NCI-H2196 (cell line): ENCODE data around the gene CENPE.
"Not testable (repeated sequence)": the region's sequence is repeated elsewhere in the genome, so short reads cannot be mapped to it uniquely, and the experiment has no call there.

Experiments
- DNase-seq: peaks from one replicate; lab custom pipeline; 2025; ENCODE audit not compliant: unreplicated experiment; lab: John Stamatoyannopoulos, UW

CENPE gene, protein sequence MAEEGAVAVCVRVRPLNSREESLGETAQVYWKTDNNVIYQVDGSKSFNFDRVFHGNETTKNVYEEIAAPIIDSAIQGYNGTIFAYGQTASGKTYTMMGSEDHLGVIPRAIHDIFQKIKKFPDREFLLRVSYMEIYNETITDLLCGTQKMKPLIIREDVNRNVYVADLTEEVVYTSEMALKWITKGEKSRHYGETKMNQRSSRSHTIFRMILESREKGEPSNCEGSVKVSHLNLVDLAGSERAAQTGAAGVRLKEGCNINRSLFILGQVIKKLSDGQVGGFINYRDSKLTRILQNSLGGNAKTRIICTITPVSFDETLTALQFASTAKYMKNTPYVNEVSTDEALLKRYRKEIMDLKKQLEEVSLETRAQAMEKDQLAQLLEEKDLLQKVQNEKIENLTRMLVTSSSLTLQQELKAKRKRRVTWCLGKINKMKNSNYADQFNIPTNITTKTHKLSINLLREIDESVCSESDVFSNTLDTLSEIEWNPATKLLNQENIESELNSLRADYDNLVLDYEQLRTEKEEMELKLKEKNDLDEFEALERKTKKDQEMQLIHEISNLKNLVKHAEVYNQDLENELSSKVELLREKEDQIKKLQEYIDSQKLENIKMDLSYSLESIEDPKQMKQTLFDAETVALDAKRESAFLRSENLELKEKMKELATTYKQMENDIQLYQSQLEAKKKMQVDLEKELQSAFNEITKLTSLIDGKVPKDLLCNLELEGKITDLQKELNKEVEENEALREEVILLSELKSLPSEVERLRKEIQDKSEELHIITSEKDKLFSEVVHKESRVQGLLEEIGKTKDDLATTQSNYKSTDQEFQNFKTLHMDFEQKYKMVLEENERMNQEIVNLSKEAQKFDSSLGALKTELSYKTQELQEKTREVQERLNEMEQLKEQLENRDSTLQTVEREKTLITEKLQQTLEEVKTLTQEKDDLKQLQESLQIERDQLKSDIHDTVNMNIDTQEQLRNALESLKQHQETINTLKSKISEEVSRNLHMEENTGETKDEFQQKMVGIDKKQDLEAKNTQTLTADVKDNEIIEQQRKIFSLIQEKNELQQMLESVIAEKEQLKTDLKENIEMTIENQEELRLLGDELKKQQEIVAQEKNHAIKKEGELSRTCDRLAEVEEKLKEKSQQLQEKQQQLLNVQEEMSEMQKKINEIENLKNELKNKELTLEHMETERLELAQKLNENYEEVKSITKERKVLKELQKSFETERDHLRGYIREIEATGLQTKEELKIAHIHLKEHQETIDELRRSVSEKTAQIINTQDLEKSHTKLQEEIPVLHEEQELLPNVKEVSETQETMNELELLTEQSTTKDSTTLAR (N-terminal part only)

DNA sequence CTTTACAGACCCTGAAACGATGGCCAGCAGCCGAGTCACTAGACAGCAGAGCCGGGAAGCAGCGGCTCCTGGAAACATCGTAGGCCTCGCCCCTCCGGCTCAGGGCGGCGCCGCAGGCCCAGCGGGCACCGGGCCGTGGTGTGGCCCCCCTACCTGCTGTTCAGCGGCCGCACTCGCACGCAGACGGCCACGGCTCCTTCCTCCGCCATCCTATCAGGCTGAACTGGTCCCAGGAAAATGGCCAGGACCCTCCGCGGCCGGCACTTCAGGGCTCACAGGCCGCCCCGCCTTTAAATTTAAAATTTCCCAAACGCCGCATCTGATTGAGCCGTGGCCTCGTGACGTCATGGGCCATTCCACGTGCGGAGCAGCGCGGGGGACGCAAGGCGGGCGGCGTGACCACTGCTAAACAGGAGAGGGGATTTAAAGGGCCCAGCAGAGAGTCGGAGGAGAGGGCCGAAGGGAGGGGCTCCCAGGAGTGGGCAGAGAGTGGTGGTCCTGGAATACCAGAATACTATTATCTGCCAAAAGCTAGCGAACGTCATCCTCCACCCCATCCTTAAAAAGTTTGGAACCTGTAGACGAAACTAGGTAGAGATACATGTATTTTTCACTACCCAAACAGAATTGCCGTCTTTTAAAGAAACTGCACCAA, at the start of gene CENPE:
TSS of gene CENPE (minus strand) at position 233 of the 655 bp plus-strand sequence. CDS start at position 209, 24 bp downstream.
- peak; percentile 69 for DNase-seq

DNA sequence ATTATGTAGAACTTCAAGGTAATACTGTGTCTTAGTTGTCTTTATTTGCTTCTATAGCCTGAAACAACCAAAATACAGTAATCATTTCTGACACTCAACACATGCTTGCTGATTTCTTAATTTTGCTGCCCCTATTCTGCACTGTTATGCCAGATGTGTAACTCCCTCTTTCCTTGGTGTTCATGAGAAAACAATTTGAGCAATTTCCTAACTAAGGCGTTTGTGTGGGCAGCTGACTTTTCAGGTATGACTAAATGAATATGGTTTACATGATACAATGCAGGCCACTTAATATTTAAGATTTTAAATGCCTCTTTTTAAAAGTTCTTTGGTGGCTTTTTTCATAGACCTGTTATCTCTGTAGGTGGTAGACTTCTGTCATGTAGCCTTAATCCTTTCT, 46.1 kb upstream of the CENPE start:
- DNase-seq = no peak

DNA sequence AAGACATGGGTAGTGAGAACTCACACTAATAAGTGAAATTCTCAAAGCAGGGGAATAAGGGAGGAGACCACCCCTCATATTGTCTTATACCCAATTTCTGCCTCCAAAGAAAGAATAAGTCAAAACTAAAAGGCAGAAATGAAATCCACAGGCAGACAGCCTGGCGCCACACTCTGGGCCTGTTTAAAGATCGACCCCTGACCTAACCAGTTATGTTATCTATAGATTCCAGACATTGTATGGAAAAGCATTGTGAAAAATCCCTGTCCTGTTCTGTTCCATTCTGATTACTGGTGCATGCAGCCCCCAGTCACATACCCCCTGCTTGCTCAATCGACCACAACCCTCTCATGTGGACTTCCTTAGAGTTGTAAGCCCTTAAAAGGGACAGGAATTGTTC, 32.8 kb upstream of the CENPE start:
- DNase-seq = not testable (repeated sequence)

DNA sequence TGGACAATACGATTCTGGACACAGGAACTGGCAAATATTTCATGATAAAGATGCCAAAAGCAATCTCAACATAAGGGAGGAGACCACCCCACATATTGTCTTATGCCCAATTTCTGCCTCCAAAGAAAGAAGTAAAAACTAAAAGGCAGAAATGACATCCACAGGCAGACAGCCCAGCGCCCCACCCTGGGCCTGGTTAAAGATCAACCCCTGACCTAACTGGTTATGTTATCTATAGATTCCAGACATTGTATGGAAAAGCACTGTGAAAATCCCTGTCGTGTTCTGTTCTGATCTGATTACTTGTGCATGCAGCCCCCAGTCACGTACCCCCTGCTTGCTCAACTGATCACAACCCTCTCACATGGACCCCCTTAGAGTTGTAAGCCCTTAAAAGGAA, 25.4 kb upstream of the CENPE start:
- DNase-seq = not testable (repeated sequence)

DNA sequence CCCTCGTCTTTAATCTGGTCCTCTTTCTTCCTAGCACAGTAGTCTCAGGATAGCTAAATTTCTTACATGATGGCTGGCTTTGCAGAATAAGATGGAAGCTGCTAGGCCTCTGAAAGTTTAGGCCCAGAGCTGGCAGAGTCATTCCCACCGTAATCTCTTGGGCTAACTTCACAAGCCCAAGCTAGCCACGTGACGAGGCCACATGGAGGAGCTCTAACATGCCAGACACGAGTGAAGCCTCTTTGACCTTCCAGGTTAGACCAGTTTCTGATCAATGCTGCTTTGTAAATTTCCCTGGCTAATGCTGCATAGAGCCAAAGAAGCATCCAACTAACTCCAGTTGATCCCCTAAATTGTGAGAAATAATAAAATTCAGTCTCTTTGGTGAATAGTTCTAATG, 9.5 kb upstream of the CENPE start:
- DNase-seq = no peak

DNA sequence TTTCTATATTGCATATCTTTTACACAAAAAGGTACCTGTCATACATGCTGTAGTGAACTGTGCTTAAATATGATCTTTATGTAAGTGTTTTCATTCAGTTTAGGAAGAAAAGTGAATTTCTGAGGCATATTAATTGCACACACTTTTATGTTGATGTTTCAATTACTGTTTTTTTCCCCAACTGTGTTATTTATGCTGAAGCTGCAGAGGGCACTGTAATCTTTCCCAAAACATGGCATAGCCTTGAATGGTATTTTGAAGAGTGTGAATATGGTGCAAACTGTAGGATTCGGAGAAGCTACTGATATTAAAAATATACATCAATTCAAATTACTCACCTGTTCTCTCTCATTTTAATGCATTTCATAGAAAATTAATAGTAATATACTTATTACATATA, 6.0 kb upstream of the CENPE start:
- DNase-seq = no peak

DNA sequence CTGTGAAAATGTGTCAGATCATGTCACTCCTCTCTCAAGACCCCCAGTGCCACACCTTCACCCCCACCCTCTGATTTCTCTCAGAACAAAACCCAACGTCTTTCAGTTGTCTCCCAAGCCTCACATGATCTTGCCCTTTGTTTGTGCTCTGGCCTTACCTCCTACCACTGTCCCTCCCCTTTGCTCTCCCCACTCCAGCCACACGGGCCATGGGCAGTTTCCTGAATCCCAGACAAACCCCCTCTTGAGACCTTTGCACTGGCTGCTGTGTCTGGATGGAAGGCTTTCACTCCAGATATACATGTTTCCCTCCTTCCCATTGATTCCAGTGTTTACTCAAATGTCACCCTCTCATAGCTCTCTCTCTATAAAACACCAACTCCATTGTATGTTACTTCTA, 3.6 kb upstream of the CENPE start:
- DNase-seq = no peak

DNA sequence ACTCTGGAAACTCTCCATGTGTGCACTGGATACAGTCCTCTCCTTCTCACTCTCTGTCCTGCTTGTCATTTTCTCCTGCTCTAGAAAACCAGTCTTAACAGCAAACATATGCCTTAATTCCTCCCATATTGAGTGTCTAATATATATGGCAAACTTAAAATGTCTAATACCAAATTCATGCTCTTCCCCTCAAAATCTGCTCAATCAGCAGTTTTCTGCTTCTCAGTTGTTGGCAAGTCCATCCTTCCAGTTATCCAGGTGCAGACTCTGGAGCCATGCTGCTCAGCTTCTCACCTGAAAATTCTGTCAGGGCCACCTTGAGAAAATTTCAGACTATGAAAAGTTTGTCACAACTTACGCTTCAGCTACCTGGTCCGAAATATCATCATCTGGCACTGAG, 3.1 kb upstream of the CENPE start:
- DNase-seq = no peak

DNA sequence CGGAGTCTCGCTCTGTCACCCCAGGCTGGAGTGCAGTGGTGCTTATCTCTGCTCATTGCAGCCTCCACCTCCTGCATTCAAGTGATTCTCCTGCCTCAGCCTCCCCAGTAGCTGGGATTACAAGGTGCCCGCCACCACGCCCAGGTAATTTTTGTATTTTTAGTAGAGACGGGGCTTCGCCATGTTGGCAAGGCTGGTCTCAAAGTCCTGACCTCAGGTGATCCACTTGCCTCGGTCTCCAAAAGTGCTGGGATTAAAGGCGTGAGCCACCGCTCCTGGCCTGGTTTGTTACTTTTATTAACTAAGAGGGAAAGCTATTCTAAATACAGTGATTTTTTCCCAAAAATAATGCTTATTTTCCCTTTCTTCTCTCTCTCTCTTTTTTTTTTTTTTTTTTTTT, 866 bp upstream of the CENPE start:
- no peak for DNase-seq

DNA sequence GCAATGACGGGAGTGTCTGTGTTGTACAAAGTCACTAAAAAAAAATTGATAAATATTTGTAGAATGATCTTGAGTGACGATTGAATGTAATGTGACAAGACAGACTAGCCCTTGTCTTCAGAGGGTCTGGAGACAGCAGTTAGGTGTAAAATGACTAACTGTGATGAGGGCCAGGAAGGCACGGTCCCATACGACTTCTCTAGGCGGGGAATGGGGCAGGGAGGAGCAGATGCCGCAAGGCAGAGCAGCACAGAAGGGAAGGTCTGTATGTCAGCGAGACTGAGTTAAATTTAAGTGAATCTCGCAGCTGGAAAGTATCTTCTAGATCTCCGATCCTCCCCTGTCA, 405 bp downstream of the CENPE start:
- no peak for DNase-seq

DNA sequence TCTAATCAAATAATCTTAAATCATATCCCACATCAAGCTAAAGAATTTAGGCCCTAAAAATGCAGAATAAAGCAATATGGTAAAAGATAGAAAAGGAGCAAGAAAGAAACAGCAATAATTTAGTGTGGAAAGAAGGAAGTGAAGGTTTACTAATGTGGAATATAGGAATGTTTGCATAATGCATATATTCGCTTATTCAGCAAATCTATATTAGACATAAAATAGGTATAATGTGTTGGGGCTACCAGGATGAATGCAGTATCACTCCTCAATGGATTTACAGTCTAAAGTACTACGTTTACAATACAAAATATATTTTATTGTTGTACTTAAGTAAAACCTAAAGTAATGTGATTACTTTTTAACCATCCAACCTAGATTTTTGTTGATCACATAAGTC, 4.7 kb downstream of the CENPE start:
- DNase-seq = no peak

DNA sequence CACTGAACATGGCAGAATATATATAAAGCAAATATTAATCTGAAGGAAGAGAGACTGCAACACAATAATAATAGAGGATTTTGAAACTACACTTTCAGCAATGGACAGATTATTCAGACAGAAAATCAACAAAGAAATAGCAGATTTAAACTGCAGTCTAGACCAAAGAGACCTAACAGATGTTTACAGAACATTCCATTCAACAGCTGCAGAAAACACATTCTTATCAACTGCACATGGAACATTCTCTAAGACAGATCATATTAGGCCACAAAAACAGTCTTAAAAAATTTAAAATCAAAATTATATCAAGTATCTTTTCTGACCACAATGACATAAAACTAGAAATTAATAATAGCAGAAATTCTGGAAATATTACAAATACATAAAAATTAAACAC, 27.1 kb downstream of the CENPE start:
- no peak for DNase-seq

DNA sequence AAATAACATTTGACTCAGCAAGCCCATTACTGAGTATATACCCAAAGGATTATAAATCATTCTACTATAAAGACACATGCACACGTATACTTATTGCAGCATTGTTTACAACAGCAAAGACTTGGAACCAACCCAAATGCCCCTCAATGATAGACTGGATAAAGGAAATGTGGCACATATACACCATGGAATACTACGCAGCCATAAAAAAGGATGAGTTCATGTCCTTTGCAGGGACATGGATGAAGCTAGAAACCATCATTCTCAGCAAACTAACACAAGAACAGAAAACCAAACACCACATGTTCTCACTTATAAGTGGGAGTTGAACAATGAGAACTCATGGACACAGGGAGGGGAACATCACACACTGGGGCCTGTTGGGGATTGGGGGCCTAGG, 28.4 kb downstream of the CENPE start:
- not testable (repeated sequence) for DNase-seq

DNA sequence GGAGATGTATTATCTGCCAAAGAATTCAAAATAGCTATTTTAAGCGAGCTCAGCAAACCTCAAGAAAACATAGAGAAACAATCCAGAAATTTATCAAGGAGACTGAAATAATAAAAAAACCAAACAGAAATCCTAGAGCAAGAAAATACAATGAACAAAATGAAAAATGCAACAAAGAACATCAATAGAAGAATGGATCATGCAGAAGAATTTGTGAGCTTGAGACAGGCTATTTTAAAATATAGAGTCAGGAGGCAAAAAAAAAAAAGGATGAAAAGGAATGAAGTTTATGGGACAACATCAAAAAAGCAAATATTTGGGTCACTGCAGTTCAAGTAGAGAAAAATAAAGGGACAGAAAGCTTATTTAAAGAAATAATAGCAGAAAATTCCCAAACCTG, 29.1 kb downstream of the CENPE start:
- DNase-seq = no peak

DNA sequence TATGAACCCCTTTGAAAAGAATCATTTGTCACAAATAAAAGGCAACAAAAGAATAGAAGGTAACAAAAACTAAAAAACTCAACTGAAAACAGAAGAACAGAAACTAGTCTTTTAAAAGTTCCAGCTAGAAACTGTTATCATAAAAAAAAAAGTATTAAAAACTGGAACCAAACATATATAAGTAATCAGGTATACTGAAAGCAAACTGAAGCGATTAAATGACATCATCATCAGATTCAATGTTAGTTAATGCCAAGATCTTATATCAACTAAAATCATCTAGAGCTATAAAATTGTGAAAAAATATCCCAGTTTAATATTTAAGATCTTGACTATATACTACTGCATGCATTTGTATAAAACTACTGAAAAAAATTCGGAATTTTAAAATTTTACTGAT, 36.0 kb downstream of the CENPE start:
- DNase-seq = no peak

DNA sequence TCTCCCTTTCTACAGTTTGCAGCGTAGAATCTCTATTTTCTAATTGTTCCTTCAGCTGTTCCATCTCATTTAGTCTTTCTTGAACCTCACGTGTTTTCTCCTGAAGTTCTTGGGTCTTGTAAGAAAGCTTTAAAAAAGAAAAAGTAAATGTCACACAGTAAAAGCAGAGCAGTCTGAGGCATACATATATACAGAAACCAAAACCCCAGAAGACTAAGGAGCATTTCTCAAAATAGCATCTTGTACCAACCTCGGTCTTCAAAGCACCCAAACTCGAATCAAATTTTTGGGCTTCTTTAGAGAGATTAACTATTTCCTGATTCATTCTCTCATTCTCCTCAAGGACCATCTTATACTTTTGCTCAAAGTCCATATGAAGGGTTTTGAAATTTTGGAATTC, 39.4 kb downstream of the CENPE start:
- DNase-seq = no peak

DNA sequence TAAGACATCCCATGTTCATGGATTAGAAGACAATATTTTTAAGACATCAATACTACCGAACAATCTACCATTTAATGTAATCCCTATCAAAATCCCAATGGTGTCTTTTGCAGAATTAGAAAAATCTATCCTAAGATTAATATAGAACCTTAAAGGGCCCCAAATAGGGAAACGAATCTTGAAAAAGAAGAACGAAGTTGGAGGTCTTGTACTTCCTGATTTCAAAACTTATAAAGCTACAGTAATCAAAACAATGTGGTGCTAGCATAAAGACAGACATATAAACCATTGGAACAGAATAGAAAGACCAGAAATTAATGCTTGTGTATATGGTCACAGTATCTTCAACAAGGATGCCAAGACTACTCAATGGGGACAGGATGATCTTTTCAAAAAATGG, 42.0 kb downstream of the CENPE start:
- no peak for DNase-seq

DNA sequence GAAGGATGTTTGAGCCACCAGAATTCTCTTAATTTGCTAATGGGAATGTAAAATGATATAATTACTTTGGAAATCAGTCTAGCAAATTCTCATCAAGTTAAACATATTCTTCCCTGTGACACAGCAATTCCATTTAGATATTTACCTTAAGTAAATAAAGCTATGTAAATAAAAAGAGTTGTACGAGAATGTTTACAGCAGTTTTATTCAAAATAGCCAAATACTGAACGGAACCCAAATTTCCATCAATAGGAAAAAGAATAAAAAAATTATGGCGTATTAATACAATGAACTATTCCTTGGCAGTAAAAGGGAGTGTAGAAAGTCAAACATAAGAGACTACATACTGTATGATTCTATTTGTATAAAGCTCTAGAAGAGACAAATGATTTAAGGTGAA, 45.8 kb downstream of the CENPE start:
- no peak for DNase-seq

DNA sequence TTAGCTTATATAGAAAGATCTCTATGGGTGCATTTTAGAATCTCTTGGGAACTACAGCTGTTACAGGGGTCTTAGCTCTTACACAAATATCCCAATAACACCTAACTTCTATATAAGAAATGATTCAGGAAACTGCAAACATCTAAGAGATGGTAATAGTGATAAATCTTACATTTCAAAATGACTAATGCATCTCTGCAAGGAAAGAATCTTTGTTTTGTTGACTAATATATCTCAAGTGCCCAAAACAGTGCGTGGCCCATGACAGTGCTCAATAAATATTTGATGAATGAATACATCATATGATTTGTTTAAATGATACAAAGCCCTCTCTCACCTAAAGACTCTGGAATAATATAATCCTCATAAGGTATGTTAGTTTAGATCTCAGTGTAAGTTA, 47.5 kb downstream of the CENPE start:
- no peak for DNase-seq

DNA sequence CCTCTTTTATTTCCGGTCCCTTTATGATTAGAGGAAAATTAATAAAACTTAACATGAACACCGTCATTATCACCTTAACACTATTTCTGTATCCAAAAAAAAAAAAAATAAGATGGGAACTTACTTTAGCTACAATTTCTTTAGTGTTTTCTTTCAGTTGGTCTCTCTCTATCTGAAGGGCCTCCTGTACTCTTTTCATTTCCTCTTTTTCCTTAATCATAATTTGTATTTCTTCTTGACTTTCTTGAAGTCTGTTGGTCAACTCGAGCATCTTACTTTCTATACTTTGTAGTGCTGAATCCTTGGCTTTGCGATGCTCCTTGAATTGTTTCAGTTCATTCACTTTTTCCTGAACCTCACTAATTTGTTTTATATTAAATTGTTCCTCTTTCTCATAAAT, 53.2 kb downstream of the CENPE start:
- DNase-seq = no peak

DNA sequence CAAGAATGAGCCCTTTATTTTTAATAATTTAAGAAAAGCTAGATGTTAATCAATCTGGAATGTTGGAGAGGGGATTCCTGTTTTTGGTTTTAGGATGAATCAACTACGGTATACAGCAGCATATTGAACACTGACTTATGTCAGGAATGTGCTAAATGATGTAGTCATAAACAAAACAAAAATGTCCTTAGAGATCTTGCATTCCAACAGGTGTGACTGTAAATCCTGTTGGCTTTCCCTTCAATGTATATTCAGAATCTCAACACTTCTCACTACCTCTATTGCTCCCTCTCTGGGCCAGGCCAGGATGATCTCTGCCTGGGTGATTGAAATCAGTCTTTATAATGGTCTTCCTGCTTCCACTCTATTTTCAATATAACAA, 60.7 kb downstream of the CENPE start:
- no peak for DNase-seq
